Measurements from ENCODE around the gene CHRNA1. TPM values are rescaled to one million over a fixed set of nuclear protein-coding genes. Genes with fewer than 3 reads are reported as not detected.

The CHRNA1 gene
- polyA plus RNA-seq, 1 donor from 2014 or later, result not detected

DNA sequence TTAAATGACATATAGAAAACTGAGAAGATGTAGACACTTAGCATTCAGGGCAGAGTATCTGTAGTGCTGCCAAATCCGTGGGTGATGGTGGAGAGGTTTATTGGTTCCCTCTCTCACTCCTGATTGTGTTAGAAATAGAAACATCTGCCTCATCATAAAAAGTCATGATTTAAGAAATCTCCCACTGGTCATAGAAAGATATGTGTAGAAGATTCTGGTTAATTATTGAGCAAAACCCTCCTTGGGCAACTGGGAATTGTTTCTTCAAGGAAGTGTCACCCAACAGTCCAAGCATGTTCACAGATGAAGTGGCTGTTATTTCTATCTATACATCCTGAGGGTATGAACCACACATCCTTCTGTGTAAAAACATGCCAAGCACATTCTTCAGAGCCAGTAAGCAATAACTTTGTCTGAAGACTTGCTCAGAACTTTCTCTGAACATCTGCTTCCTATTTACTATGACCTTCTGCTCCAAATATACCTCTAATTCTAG, 33.6 kb upstream of the CHRNA1 start:
- Histone ChIP-seq H2AFZ (ENCODE audit: low read depth, low read length) (no peak overlapping the region), H3K9ac (ENCODE audit: low read length) (no peak overlapping the region), H3K27me3 (ENCODE audit: insufficient read depth, low read depth, low read length) (no peaks in the 10 kb centered on the region), H3K36me3 (ENCODE audit: insufficient read depth, low read length) (peaks cover 16% of the 10 kb centered on the region), H3K4me2 (ENCODE audit: low read length) (no peak overlapping the region), H3F3A (ENCODE audit: insufficient read depth, low read length, poor library complexity, severe bottlenecking) (no peaks in the 10 kb centered on the region), H3K4me3 (ENCODE audit: low read length) (no peak overlapping the region), H3K79me2 (replicated peaks; ENCODE audit: insufficient read depth, low read length) (no peaks in the 10 kb centered on the region), H3K9me3 (ENCODE audit: low read length) (no peaks in the 10 kb centered on the region), H4K20me1 (ENCODE audit: insufficient read depth) (no peaks in the 10 kb centered on the region), H3K27ac (ENCODE audit: low read length) (no peak overlapping the region), H3K9me2 (ENCODE audit: insufficient read depth, low read length) (no peaks in the 10 kb centered on the region)
- TF ChIP-seq REST (IDR thresholded peaks at IDR 0.05; ENCODE audit: borderline replicate concordance) (no peak), EP300 (conservative IDR thresholded peaks at IDR 0.05; ENCODE audit: poor library complexity, severe bottlenecking) (no peak), CTCF (IDR thresholded peaks at IDR 0.05; ENCODE audit: poor library complexity, severe bottlenecking) (no peak), POLR2AphosphoS5 (IDR thresholded peaks at IDR 0.05) (no peak), TAF1 (IDR thresholded peaks at IDR 0.05; ENCODE audit: low read depth) (no peak), EZH2 (IDR thresholded peaks at IDR 0.05; ENCODE audit: borderline replicate concordance, insufficient read depth, low read length, poor library complexity, severe bottlenecking) (no peak), MXI1 (conservative IDR thresholded peaks at IDR 0.05; ENCODE audit: poor library complexity, severe bottlenecking) (no peak), RAD21 (conservative IDR thresholded peaks at IDR 0.05) (no peak), SMC3 (conservative IDR thresholded peaks at IDR 0.05; ENCODE audit: poor library complexity) (no peak)

- no peaks in the 10 kb centered on the region for H3K9me2 ChIP-seq (ENCODE audit: insufficient read depth, low read length)
- H3K27me3 ChIP-seq (ENCODE audit: insufficient read depth, low read depth, low read length), result no peaks in the 10 kb centered on the region
- H3K79me2 ChIP-seq (replicated peaks; ENCODE audit: insufficient read depth, low read length), result no peaks in the 10 kb centered on the region
- peaks cover 13% of the 10 kb centered on the region for H3K36me3 ChIP-seq (ENCODE audit: insufficient read depth, low read length)
- H2AFZ ChIP-seq (ENCODE audit: low read depth, low read length), result no peak overlapping the region
- no peak overlapping the region for H3K9ac ChIP-seq (ENCODE audit: low read length)
- no peaks in the 10 kb centered on the region for H3K9me3 ChIP-seq (ENCODE audit: low read length)
- H3K4me3 ChIP-seq (ENCODE audit: low read length), result no peak overlapping the region
- no peak overlapping the region for H3K27ac ChIP-seq (ENCODE audit: low read length)
- no peak for TF ChIP-seq TAF1 (IDR thresholded peaks at IDR 0.05; ENCODE audit: low read depth)
- TF ChIP-seq MXI1 (conservative IDR thresholded peaks at IDR 0.05; ENCODE audit: poor library complexity, severe bottlenecking), result no peak
- no peak for TF ChIP-seq EZH2 (IDR thresholded peaks at IDR 0.05; ENCODE audit: borderline replicate concordance, insufficient read depth, low read length, poor library complexity, severe bottlenecking)
- TF ChIP-seq SMC3 (conservative IDR thresholded peaks at IDR 0.05; ENCODE audit: poor library complexity), result no peak
- no peak for TF ChIP-seq RAD21 (conservative IDR thresholded peaks at IDR 0.05)
- TF ChIP-seq EP300 (conservative IDR thresholded peaks at IDR 0.05; ENCODE audit: poor library complexity, severe bottlenecking), result no peak
- no peak for TF ChIP-seq REST (IDR thresholded peaks at IDR 0.05; ENCODE audit: borderline replicate concordance)
- TF ChIP-seq CTCF (IDR thresholded peaks at IDR 0.05; ENCODE audit: poor library complexity, severe bottlenecking), result no peak
- no peak for TF ChIP-seq POLR2AphosphoS5 (IDR thresholded peaks at IDR 0.05)
- no peak overlapping the region for H3K4me2 ChIP-seq (ENCODE audit: low read length)
- H4K20me1 ChIP-seq (ENCODE audit: insufficient read depth), result no peaks in the 10 kb centered on the region
- H3F3A ChIP-seq (ENCODE audit: insufficient read depth, low read length, poor library complexity, severe bottlenecking), result no peaks in the 10 kb centered on the region
Observed at GRCh38 chr2:174796319-174796771, 32.1 kb upstream of the CHRNA1 start.

Measured in neural cell (in vitro differentiated cells).